GM12872 (cell line): ENCODE measurements around the gene BUB1B.

Source experiments
- CTCF ChIP-seq: IDR thresholded peaks from 3 replicates; pipeline ENCODE4 v1.5.1; 2011; ENCODE audit warnings: low read depth, mild to moderate bottlenecking, low read length, moderate library complexity; ENCODE audit not compliant: insufficient read depth

Gene BUB1B

GRCh38 chr15:40250771-40251483 is 90.1 kb downstream of the BUB1B start:
- TF ChIP-seq CTCF = no peak

- TF ChIP-seq CTCF = no peak
Observed at GRCh38 chr15:40251486-40252140, 90.7 kb downstream of the BUB1B start.

- no peak for TF ChIP-seq CTCF
Observed at GRCh38 chr15:40252141-40252437, 91.2 kb downstream of the BUB1B start.

GRCh38 chr15:40252438-40253166 is 91.7 kb downstream of the BUB1B start:
- no peak for TF ChIP-seq CTCF

- no peak for TF ChIP-seq CTCF
Observed at GRCh38 chr15:40253167-40253790, 92.4 kb downstream of the BUB1B start.

GRCh38 chr15:40254452-40254851 is 93.6 kb downstream of the BUB1B start:
- TF ChIP-seq CTCF = no peak

- no peak for TF ChIP-seq CTCF
Observed at GRCh38 chr15:40255033-40255432, 94.2 kb downstream of the BUB1B start.
